HG03097 (cell line): ENCODE data around the gene PPP1R13B.

Source experiments
- ATAC-seq: cut with Tn5 transposase; IDR thresholded peaks from one replicate; pipeline ENCODE4 v1.9.1; 2021; ENCODE audit not compliant: unreplicated experiment, low FRiP score

PPP1R13B gene

DNA sequence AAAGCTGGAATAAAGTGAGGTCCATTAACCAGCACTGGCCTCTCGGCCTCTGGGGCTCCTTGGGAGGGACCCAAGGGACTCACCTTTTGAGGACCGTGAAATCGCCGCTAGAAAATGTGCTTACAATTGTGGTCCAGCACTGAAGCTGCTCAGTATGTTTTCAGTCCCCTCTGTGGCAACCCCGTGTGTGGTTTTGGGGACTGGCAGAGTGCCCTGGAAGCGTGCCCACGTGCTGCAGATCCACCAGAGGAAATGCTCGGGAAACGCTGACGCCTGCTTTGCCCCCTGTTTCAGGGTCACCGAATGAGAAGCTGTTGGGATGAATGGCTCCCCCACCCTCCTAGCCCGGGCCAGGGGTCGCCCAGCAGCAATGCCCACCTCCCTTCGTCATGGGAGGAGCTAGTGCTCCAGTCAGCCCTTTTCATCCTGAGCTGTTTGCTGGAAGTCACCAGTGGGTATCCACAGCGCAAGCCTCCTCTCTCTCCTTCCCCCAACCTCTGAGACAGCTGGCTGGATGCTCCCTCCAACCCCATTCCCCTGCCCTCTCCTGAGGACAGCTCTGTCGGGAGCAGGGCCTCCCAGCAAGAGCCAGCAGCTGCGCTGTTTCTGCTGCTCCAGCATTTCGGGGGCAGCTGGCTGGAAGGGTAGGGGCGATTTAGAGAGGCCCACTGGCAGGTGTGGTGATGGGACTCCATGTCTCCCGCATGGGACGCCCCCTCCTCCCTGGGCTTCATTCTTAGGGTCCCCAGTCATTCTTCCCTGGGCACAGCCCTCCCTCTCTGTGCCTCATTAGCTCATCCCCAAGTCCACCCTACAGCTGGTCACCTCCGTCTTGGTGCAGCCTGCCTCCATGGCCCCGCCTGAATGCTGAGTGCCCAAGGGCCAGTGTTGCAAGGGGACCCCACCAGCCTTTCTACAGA is 33.2 kb upstream of the PPP1R13B start:
- ATAC-seq, result no peak

DNA sequence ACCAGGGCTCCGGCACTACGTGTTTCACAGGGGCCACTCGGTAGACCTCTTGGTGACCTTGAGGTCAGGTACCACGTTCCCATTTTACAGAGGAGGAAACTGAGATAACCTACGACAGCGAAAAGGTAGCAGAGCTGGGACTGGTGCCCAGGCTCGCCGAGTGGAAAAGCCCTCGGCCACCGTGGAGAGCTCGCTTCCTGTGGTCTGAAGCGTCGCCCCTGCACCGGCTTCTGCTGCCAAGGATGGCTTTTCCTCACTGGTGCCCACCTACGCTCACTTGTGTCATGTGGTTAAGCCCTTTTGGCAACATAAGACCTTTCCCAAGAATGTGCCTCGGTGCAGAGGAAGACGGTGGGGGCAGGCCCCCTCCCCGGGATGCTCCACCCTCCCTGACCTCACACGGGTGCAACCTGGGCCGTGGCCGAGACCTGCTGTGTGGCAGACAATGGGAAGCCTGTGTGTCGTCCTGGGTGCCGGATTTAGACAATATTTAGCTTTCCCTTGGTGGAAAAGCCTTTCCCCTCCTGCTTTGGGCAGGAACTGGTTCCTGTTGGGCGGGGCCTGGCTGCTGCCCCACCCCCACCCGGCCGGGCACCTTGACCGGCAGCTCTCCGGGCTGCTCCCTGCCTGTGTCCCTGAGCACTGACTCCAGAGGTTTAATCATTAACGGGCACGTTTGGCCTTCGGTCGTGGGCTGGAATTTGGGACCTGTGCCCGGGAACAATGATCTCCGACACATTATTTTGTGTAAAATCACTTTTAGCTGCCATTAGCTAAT is 32.4 kb upstream of the PPP1R13B start:
- no peak for ATAC-seq

GRCh38 chr14:103879118-103879569 is 31.8 kb upstream of the PPP1R13B start:
- no peak for ATAC-seq

DNA sequence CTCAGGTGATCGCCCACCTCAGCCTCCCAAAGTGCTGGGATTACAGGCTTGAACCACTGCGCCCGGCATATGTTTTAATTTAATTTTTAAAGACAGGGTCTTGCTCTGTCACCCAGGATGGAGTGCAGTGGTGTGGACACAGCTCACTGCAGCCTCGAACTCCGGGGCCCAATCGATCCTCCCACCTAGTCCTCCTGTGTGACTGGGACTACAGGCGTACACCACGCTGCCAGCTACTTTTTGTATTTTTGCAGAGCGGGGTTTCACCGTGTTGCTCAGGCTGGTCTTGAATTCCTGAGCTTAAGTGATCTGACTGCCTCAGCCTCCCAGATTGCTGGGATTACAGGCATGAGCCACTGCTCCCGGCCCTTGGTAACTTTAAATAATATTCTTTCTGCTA is 30.8 kb upstream of the PPP1R13B start:
- ATAC-seq, result no peak

- ATAC-seq, result no peak
These were observed 27.6 kb upstream of the PPP1R13B start for GRCh38 chr14:103875010-103875409.

DNA sequence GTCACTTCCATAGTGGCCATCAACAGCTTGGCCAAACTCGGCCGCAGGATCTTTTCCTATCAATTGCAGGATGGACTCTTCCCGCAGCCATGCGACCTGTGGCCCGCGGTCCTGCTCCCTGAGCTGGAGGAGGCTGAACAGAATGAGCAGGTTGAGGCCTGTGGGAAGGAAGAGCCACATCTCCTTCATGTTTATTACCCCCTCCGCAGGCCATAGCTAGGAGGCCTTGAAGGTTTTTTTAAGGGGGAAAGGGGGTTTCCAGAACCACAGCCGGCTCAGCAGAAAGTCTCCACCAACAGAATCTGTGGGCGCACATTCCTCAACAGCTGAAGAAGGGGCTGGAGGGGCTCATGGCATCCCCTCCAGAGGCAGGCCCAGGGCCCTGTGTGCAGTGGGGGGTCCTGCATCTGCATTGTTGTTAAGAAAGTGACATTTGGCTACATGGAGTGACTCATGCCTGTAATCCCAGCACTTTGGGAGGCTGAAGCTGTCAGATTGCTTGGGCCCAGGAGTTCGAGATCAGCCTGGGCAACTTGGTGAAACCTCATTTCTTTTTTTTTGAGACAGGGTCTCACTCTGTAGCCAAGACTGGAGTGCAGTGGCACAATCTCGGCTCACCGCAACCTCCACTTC is 25.2 kb upstream of the PPP1R13B start:
- ATAC-seq, result no peak

DNA sequence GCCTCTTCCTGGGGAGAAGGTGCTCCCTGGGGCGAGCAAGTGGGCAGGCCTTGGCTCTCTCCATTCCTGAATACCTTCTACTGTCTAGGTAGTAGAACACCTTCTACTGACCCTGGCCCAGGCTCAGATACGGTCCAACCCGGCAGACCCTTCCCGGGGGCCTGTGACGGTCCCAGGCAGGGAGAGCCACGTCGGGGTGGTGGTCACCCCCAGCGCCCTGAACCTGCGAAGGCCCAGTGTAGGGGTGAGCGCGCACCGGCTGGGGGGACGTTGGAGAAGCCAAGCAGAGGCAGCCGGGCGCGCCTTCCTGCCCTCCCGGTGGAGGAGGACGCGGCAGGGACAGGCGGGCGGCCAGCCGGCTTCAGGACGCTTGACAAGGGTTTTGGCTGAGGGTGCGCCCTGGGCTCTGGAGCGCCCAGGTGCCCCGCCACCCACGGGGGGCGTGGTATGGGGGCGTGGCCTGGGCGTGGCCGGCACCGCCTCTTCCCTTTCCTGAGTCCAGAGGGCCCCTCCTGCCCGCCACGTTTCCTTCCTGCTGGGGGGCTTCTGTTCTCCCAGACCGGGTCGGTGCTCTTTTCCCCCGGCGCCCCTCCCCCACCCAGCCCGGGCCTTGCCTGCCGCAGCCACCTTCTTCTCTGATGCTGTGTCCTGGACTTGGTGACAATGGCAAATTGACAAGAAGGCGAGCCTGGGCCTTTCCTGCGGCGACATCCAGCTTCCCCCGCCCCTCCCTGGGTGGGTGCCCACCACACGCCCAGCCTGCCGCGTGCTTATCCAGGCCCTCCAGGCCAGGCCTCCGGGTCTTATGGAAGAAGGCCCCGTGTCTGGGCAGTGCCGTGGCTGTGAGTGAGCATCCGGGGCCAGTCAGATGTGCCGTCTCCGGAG is 24.5 kb upstream of the PPP1R13B start:
- no peak for ATAC-seq

- no peak for ATAC-seq
These were observed 23.7 kb upstream of the PPP1R13B start for GRCh38 chr14:103870891-103871595.

DNA sequence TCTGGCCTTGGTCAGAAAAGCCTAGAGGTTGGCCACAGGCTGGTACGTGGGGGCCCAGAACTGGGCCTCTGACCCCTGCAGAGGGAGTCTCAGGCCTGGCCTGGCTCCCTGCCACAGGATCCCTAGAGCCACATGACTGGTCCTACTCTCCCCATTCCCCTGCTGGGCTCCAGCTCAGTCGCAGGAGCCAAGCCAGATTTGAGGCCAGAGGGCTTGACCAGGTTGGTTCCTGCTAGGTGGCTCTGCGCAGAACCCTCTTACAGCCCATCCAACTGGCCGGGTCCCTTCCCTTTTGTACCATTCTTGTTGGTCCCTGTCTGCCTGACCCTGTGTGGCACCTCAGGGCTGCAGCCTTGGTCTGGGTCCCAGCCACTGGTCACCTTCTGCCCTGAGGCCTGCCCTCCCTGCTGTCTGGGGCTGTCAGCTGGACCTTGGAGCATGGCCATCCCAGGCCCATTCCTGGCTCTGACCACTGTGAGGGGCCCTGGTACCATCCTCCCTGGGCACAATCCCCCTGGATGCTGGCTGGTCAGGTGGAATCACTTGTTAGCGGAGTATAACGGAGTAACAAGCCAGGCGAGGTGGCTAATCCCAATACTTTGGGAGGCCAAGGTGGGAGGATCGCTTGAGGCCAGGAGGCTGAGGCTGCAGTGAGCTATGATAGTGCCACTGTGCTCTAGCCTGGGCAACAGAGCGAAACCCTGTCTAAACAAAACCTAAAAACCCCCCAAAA is 22.9 kb upstream of the PPP1R13B start:
- no peak for ATAC-seq

DNA sequence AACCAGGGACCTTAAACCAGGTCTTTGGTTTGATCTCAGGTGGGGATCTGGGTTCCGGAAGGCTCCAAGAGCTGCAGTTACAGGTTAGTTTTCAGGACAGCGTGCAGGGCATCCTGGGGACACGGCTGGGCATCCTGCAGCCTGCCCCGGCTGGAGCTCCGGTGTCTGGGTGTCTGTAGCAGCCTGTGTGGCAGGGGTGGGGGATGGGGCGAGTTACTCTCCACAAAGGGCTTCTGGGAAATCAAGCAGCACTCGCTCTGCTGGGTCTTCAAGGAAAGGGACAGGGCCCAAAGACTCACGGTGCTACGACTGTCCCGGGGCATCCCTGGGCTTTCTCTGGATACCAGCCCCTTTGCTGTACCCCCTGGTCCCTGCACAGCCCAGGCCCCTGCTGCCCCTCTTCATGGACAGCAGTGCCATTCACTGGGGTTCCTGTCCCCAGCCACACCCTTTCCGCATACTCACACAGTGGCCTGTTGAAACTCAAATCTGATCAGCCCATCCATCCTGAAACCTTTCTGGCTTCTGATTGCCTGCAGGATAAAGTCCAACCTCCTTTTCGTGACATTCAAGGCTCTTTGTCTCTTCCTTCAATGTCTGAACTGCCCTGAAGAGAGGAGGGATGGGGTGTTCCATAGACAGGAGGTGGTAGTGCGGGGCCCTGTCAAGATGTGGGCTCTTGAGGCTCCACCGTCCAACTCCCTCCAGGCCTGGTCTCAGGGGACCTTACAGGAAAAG is 22.2 kb upstream of the PPP1R13B start:
- no peak for ATAC-seq

GRCh38 chr14:103868242-103868897 is 21.0 kb upstream of the PPP1R13B start:
- no peak for ATAC-seq

DNA sequence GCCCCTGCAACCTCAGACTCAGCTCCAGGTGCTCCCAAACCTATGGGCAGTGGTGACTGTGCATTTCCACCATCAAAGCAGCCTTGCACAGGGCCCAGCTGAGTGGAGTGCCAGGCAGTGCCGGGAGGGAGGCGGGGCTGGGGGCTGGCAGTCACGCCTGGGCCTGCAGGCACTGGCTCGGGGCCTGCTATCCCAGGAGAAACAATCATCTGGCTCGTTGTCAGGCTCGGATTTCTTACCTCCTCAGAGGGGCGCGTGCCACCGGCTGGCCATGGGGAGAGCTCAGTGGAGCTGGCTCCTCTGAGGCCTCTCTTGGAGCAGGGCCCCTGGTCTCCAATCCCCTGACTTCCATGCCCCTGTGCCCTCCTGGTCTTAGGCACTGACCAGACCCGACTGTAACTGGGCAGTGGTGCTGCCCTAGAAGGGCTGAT is 20.2 kb upstream of the PPP1R13B start:
- no peak for ATAC-seq

DNA sequence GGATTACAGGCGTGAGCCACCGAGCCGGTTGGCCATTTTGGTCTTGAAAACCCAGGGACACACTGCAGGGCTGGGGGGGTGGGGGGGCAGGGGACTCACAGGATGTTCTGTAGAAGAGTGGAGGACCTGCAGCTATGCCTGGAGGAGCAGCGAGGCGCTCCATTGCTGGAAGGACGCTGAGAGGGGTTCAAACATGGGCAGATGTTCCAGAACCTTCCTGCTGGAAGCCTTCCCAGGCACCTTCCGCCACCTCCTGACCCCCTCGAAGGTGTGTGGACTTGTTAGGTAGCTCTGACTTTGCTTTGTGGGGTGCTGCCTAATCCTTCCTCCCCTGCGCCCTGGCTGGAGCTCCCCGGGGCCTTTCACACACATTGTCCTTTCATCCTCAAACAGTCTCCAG is 19.6 kb upstream of the PPP1R13B start:
- no peak for ATAC-seq

DNA sequence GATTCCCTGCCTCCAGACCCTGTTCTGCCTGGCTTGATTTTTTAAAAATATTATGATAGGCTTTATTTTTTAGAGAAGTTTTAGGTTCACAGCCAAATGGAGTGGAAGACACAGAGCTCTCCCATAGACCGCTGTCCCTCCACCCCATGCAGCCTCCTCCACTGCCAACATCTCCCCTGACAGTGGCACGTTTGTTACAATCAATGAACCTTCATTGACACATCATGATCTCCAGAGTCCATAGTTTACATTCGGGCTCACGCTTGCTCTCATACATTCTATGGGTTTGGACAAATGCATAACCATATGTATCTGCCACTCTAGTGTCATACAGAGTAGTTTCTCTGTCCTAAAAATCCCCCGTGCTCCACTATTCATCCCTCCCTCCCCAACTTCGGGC is 15.9 kb upstream of the PPP1R13B start:
- ATAC-seq, result no peak

DNA sequence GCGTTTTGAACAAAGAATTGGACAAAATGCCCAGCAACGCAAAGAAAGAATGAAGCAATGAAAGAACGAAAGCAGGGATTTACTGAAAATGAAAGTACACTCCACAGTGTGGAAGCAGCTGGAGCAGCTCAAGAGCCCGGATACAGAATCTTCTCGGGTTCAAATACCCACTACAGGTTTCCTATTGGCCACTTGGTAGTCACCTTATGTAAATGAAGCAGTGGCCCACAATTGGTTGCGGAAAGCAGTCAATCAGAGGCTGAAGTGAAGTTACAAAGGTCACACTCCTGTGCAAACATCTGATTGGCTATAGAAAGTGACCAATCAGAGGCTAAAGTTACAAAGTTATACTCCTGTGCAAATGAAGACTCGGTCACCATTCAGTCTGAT is 15.0 kb upstream of the PPP1R13B start:
- ATAC-seq, result no peak

GRCh38 chr14:103861413-103862392 is 14.3 kb upstream of the PPP1R13B start:
- no peak for ATAC-seq
